Putamen (tissue), 1 donor: ENCODE results near the gene SPATA32.
A peak's percentile ranks its signal among the peaks of the same experiment; 100 is the strongest.

Source experiments
- DNase-seq: peaks from one replicate; pipeline ENCODE4 v3.0.0-alpha.2; 2016; ENCODE audit warnings: low spot score

Gene SPATA32

DNA sequence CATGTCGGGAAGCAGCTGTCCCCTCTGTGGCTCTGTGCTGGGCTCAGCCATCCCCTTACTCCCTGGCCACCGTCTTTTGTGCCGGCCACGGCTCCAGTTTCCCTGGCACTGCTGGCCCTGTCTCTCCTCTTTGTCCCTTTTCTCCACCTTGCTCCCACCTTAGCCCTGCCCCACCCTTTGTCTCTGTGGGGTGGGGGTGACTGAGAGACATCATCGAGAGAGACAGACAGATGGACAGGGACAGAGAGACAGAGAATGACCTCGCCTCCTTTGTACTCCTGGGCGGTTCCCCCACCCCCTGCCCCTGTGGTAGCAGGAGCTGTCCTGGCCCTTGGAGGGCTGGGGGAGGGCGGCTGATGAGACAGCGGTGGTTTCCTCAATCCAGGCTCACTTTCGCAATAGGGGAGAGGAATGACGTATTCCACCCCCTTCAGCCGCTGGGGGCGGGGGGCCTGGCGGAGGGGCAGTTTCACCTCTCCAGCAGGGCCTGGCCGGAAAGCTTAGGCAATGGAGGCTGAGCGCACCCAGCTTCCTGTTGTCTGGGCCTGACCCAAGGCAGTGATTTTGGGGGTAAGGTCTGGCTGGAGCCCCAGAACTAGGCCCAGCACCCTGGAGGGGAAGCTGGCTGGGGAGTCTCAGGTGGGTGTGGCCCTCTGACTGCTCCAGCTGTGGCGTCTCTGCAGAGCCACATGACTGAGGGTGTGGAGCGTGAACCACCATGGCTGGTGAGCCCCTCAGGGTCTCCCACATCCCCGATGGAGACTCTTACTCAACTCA is 32.9 kb downstream of the SPATA32 start:
- peak; percentile 40 for DNase-seq

DNA sequence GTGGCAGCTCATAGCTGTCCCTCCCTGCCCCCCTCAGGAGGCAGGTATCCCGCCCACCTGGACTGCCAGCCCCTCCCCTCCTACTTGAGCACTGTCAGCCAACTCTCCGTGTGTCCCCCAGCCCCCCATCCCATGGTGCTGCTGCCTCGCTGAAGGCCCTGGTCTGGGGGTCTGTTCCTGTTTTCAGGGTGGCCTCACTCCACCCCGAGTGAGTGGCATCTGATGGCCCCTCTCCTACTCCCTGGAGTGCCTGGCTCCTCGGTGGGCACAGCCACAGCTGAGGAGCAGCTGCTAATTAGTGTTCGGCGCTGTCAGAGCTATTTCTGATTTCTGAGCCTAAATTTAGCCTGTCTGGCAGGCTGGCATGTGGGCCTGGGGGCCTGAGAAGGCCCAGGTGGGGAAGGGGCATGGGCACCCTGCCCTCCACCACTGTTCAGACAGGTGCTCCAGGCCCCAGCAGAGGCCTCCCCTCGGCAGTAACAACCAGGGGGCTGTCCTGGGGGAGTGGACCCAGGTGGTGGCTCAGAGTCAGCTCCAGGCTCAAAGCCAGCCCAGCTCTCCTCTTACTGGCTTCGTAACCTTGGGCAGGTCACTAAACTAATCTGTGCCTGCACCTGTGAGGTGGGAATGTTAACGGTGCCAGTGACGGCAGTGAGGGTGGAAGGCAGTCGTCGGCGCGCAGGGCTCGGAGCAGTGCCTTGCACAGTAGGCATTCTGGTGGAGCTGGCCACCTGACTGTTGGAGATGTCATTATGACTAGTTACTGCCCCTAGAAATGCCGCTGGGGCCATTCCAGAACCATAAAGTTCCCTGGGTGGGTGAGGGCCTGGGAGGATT is 33.8 kb downstream of the SPATA32 start:
- no peak for DNase-seq

DNA sequence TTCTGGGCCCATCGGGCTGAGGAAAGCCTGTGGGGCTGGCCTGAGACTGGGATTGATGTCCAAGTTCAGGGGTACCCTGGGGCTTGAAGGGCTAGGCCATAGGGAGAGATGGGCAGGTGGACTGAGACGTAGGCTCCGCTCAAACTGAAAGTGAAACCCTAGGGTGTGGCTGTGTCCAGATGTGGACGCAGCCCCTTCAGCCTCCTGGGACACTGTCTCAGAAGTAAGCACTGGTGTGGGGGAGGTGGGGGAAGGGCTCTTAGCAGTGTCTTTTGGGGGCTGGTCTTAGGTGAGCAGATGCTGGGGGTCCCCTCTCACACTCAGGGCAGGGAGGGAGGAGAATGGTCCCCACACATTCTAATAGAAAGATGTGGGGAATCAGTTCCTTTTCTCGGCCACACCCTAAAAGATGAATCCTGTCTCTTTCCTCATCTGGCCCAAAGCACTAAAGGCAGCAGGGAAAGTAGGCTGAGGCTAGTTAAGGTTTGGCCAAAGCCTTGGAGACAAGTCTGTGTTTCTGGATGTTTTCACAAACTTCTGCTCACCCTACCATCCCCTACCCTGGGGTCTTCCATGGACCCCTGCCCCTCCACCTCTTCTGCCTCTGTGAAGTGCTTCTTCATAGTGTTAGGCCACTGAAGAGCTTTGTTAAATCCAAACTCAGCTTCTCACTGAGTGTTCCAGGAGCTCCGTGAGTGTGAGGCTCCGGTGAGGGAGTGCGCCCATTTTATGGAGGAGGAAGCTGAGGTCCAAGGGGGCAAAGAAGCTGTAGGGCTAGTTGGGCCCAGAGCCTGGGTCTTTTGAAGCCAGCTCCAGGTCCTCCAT is 34.6 kb downstream of the SPATA32 start:
- DNase-seq, result no peak

DNA sequence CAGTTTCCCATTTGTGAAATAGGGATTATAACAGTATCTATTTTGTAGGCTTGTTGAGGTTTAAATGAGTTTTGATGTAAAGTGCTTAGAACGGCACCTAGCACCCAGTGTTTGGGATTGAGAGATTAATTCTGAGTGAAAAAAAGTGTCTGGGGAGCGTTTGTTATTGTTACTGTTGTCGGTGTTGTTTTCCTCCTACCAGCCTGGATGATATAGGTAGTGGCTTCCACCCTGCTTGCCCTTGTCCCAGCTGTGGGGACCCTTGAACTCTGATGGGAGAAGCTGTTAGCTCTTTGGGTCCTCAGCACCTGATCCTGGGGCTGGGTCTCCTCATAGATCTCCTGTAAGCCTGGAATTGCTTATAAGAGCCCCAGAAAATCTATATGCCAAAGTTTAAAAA is 35.3 kb downstream of the SPATA32 start:
- DNase-seq, result no peak

DNA sequence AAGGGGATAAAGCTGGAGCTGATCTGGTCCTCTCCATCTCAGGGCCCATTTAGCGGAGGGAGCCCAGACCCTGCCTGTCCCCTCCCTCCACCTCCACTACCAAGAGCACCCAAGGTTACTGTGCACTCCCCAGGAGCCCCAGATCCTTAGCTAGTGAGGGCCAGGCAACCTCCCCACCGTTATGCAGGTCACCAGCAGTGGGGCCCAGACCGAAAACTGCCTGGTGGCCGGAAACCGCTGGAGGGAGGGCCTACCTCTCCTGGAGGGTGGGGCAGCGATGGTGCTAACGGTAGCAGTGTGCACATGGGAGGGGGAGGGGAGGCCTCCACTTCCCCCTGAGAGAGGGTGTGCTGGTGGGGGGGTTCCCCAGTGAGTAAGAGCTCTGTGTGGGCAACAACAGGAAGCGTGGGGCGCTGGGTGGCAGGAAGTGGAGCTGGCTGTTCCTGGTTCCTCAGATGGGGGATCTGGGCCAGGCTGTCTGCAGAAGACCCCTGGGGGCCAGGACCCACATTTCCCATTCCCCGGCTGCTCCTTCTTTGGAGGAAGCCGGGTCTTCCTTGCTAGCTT is 35.8 kb downstream of the SPATA32 start:
- peak; percentile 44 for DNase-seq

DNA sequence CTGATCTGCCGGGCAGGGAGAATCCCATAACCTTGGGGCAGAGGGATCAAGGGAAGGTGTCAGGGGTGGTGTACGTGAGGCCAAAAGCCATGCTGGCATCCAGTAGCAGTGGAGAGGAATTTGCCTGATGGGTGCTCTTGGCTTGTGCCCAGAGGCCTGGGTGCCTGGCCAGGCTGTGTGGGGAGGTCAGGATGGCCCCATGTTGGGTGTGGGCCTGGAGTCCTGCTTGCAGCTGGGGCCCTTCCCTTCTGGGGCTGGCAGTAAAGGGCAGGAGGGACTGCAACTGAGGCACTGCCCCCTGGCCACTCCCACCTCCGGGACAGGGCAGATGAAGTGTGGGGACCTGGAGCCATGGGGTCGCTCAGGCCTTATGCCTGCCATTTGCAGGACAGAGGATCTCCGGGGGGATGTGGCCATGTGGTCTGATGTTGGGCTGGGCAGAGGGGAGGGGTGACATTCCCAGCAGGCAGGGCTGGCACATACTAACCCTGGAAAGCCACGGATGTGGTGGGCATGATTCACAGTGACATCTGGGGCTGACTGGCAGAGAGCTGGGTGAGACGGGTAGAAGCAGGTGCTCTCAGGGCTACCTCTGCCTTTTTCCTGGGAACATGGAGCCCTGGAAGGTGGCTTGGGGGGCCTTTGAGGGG is 36.7 kb downstream of the SPATA32 start:
- no peak for DNase-seq

DNA sequence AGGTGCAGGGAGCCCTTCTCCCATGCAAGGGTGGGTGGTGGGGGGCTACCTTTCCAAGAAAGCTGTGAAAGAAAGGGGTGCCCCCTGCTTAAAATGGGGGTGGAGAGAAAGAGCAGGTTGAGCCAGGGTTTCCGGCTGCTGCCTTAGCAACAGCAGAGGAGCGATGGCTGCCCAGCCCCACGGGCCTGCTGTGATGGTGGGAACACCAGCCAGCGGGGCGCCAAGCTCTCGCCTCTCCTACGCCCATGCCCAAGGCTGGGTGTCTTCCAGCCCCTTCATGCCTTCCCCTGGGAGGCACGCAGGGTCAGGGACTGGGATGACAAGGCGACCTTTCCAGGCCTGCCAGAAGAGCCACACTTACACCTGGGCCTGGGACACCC is 37.2 kb downstream of the SPATA32 start:
- no peak for DNase-seq

DNA sequence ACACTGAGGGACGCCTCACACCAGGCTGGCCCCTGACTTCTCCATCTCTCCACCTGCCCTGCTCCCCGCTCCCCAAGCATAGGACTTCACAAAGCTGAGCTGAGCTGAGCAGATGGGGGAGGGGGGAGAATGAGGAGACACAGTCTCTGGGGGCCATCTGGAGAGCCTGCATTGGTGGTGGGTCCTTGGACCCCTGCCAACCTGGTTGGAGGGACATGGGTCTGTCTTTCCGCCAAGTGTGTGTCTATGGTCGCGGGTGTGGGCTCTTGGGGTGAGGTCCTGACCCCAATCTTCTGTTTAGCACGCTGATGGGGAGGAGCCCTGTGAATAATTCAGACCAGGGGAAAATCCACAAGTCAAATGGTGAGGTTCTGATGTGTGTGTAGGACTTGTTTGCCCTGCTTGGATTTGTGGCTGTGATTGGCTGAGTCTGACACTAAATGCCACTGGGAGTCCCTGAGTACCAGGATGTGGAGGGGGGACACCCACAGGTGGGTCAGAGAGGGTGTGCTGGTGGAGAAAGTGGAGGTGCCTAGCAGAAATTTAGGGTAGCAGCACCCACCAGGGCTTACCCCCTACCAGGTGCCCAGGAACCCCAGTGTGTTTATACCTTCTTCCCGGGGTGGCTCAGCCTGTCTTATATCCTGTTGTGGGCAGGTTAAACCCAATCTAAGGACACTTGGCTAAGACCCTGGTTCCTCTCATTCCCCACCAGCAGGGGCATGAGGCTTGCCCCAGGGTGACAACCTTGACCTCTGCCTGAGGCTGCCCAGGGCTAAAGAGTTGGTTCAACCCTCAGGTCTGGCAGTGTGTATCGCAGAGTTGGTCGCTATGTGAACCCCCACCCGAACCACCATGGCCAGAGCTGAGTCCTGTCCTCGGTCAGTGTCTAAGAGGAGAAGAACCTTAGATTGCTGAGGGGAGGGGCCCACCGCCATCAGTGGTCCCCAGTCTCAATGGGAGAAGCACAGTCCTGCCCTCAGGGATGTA is 38.1 kb downstream of the SPATA32 start:
- no peak for DNase-seq

DNA sequence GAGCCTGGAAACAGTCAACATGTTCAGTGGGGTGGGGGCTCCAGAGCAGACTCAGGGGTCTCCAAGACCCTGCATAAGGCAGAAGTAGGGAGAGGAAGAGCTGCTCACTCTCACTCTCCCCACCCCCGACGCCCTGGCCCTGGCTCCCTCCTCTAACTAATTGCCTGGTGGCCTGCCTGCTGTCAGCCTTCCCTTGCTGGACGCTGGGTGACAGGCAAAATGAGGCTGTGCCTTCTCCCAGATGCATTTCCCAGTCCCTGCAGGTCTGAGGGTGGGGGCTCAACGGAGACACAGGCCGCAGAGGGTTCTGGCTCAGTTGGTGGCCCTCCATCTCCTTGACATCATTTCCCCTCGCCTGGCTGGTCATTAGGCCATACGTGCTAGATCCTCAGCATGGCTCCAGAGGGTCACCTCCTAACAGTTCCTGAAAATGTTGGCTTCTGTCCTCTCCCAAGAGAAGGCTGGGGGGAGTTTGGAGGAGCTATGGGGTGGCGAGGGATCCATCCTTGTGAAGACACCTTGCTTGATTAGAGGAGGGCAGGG is 38.8 kb downstream of the SPATA32 start:
- no peak for DNase-seq

DNA sequence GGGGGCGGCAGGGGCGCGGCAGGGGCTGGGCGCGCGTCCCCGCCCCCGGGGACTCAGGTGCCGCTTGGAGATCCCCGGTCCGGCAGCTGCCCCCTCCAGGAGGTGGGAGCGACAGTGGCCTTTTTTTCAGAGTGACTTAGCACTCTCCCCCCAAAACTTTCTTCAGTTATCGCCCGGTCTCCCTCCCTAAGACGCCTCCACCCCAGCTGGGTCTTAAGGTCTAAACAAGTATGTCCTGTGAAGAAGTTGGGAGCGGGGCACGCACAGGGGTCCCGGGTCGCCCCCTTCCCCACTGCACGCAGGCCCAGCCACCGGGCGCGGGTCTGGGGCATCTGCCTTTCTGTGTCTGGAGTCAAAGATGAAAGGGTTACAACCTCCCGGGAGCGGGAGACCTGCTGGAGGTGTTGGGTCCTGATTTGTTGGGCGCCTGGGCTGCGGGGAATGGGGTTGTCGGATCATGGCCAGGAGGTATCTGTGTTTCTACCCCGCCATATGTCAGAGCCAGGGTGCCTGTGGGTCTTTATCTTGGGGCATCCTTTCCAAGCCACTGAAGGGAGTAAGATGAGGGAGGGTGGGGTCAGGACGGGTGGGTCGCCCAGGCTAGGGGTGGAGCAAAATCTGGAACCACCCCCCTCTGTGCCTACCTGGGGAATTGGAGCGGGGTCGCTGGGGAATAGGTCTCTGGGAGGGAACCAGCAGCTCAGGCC is 39.5 kb downstream of the SPATA32 start:
- DNase-seq, result no peak

DNA sequence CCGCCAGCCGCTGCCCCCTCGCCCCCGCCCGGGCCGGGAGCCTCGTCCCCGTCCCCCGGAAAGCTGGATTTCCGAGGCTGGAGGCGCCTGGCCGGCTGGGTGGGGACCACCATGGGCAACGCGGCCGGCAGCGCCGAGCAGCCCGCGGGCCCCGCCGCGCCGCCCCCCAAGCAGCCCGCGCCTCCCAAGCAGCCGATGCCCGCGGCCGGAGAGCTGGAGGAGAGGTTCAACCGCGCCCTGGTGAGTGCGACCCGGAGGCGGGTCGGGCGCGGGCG is 39.9 kb downstream of the SPATA32 start:
- DNase-seq, result no peak

DNA sequence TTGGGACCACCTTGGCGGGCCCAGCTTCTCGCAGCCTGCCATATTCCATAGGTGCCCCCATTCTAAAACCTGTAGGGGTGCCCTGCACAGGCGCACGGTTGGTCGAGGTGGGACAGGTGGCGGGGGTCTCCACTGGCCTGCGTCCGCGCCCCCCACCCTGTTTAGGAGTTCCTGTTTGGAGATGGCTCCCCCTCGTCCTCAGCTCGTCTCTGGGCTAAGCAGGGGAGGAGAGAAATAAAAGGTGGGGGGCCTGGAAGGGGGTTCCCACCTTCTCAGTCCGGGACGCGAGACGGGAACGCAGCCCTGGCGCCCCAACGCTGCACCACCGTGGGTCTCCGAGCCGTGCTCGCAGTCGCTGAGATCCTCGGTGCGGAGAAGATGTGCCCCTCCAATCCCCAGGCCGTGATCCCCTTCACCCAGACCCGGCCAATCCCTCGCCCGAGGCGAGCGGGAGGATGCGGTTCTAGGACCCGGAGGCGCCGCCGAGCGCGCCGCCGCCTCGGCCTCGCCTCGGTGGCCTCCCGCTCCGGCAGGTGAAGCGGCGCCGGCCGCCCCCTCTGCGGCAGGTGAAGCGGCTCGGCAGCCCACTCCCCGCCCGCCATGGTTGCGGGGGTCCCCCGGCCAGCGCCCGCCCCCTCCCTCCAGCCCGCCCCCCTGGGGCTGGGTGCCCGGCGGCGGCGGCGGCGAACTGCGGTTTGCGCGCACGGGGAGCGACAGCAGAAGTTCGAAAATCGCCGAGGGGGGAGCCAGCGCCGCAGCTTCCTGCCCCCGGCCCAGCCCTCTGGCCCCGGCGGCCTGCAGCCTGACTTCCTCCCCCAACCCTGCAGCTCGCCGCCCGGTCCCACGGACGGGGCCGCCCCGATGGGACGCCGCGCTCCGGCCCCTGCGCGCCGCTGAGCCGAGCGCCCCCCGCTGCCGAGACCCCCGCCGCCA is 40.5 kb downstream of the SPATA32 start, which contains the start of gene FMNL1:
FMNL1 (plus strand) TSS at position 805 of the 933 bp plus-strand sequence. CDS start 240 bp downstream, outside the sequence.
- DNase-seq, result no peak

DNA sequence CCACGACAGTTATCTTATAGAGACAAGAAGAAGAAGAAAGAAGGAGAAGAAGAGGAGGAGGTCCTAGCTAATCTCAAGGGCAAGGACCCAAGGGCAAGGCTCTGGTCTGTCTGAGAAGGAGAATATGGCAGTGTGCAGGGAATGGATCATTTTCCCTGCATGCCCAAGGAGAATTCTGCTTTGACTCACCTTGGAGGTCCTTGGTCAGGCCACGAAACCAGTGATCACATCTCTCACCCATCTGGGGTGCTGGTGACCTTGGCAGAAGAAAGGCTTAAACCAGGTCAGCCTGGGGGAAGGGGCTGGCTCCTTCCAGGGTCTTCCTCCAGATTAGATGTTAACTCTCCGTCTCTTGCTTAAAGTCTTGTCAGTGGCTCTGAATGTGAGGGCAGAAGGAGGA is 41.8 kb downstream of the SPATA32 start:
- DNase-seq, result no peak

DNA sequence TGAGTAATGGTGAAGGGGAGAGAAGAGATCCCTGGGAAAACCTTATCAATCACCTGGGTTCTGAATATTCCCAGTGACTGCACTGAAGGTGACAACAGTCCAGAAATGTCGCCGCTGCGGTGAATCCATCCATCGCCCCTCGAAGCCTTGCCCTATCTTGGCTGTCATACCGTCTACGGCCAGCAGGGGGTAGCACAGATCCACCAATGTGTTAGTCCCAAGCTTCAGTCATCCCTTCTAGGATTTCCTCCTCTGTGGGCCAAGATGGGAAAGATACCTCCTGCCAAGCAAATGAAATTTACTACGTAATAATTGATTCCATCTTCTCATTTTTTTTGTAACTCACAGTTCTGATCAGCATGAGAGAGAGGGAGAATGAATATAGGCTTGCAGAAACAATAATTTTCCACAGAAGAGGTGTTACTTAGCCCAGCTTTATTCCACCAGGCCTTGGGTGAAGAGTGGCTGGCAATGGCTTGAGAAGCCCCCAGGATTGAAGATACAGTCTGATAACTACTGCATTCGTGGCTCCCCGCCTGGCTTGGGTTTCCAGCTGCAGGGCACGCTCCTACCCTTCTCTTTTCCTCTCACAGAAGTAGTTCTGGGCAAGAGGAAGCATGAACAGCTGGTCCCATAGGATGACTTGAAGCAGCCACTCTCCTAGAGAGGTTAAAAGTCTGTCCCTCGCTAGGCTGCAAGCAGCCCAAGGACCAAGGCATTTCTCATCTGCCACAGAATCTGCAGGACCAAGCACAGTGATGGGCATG is 42.8 kb downstream of the SPATA32 start:
- peak; percentile 65 for DNase-seq
